Raji (cell line): ENCODE results near the gene TRPC3.

Source experiments
- POLR2A ChIP-seq: IDR thresholded peaks from 2 replicates; pipeline ENCODE4 v1.6.1; 2011; ENCODE audit warnings: low read depth, low read length, control low read depth; ENCODE audit not compliant: insufficient read depth

Gene TRPC3

DNA sequence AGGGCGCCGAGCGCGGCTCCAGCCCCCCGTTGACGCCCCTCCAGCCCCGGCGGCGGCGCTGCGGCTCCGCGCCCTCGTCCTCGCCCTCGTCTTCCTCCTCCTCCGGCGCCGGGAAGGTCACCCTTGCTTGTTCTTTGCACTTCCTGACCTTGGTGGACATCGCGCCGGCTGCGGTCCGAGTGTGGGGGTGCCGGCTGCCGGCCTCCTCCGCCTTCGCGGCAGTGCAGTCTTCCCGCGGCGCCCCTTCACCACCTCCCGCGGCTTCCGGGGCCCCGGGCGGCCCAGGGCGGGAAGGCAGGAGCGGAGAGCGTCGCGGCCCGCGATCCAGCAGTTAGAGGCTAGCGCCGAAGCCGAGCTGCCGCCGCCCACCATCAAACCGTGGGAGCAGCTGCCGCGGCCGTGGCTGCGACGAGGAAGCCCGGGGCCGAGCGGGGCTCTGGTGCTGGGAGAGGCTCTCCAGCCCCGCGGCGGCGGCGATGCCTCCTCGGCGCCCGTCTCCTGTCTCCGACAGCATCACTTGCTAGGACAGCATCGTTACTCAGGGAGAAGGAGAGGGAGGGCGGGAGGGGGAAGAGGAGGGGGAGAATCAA lies at the start of gene TRPC3:
Gene TRPC3 (minus strand): TSS at position 540 of the 590 bp plus-strand sequence. CDS start 380 bp downstream, at position 160.
- no peak for TF ChIP-seq POLR2A

DNA sequence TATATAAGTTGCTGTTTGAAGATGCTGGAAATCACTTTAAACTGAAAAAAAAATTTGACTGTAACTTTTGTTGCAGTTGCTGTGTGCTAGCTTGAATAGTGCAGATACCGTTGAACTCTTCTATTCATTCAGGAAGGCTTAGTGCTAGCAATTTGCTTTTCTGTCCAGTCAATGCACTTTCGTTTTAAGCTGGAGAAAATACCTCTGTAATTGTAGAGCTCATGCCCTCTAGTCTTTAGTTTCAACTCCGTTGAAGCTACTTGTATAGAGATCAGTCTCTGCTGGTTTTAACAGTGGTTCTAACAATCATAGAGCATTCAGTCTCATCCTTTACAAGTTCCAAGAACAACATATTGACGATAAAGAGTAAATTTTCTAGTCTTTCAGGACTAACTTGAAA lies 49.0 kb upstream of the TRPC3 start:
- no peak for TF ChIP-seq POLR2A

GRCh38 chr4:121998024-121998423 lies 46.2 kb upstream of the TRPC3 start:
- TF ChIP-seq POLR2A, result no peak

GRCh38 chr4:121995790-121996537 lies 44.1 kb upstream of the TRPC3 start:
- TF ChIP-seq POLR2A, result no peak

DNA sequence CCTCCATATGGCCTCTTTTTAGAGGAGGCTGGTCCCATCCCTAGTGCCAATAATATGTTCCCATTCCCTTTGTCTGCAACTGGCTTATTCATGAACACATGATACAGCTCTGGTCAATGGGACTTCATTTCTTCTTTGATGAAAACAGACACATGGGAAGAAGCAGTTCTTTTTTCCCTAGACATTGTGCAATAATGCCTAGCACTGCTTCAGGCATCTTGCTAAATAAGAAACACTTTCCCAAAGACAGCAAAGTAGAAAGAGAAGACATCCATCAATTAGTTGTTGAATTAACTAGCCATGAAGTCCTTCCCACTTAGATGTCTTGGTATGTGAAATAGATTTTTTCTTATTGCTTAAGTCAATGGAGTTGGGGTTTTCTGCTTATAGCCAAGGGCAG lies 40.1 kb upstream of the TRPC3 start:
- no peak for TF ChIP-seq POLR2A

GRCh38 chr4:121990489-121990888 lies 38.6 kb upstream of the TRPC3 start:
- no peak for TF ChIP-seq POLR2A

DNA sequence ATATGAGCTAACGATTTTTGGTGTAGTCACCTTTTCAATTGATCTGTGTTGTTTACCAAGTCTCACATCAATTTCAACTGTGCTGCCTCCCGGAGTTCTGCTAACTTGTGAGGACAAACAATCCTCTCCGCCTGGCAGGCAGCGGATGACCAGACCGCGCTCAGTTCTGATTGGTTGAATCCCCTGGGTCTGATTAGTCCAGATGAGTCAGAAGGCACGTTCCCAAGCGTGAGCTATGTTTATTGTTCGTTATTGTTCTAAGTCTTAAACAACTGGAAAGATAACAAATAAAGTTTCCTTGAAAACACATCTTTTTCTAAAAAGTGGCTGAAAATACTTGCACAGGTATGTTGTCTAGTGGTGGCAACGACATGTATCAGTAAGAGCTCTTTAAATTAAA lies 37.9 kb upstream of the TRPC3 start:
- no peak for TF ChIP-seq POLR2A

DNA sequence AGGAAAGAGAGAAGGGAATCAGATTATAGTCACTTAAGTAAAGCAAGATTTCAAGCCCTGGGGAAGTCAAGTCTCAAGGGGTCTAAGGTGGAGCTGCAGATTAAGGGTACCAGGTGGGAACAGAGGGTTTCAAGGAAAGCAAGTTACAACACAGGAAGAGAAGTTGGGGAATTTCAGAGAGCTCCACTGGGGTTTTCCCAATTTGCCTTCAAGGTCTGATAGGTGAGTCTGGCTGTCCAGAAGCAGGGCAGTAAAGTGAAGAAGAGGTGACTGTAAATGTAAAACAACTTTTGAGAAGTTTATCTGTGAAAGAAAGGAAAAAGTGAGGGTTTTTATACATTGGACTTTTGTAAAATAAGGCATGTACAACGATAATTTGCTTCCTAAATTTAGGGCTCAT lies 37.1 kb upstream of the TRPC3 start:
- TF ChIP-seq POLR2A, result no peak

DNA sequence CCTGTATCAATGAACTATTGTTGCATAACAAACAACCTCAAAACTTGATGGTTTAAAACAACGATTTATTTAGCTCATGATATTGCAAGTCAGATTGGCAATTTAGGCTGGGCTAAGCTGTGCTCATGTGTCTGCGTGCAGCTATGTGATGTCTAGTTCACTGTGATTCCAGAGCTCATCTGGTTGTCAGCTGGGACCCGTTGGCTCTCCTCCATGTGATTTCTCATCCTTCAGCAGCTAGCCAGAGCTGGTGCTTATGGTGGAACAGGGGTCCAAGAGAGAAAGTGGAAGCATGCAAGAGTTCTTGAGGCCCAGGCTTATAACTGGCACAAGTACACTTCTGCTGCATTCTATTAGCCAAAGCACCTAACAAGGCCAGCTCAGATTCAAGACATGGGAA lies 28.8 kb upstream of the TRPC3 start:
- TF ChIP-seq POLR2A, result no peak

DNA sequence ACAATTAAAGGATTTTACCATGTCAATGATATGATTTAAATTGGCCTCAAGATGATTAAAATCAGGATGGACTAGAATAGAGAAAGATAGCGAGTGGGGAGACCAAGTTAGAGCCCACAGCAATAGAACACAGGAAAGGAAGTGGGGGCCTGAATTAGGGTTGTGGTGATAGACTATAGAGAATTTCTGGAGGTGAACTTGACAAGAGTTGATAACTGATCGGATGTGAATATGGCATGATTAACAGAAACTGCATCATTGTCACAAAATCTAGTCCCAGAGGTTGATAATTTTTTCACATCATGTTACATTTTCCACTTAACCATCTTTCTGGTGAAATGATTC lies 26.3 kb upstream of the TRPC3 start:
- no peak for TF ChIP-seq POLR2A

- no peak for TF ChIP-seq POLR2A
Measured at GRCh38 chr4:121977251-121978171, 25.7 kb upstream of the TRPC3 start.

- TF ChIP-seq POLR2A, result no peak
Measured at GRCh38 chr4:121975784-121976183, 23.9 kb upstream of the TRPC3 start.

DNA sequence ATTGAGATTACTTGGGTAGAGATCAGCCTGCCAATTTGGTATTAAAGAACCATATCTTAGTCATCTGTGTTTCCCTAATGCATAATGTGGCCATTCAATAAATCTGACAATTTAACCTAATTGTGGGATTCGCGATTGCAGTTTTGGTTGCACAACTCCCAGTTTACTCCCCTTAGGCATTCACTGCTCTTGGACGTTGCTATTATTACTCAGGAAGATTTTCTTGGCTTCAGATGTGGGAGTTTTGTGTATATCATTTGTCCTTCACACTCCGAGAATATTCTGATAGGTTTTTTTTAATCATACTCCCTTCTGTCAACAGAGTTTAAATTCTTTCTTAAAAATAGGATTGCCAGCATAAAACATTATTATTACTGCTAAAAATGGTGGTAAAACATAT lies 22.0 kb upstream of the TRPC3 start:
- TF ChIP-seq POLR2A, result no peak

DNA sequence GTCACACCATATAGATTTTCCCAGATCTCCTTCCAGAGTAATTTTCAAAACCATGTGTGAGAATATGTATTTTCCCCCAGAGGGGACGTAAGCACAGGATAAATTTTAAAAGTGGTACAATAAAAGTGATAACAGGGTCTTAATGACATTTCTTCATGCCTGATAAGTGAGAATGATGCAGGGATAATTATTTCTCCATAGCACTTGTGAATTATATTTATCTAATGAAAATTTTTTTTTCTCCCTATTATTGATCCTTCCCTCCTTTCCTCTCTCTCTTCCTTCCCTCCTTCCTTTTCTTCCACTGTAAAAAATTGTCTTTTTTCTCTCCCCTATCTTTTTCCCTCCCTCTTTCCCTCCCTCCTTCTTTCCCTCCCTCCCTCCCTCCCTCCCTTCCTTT lies 17.0 kb upstream of the TRPC3 start:
- no peak for TF ChIP-seq POLR2A

DNA sequence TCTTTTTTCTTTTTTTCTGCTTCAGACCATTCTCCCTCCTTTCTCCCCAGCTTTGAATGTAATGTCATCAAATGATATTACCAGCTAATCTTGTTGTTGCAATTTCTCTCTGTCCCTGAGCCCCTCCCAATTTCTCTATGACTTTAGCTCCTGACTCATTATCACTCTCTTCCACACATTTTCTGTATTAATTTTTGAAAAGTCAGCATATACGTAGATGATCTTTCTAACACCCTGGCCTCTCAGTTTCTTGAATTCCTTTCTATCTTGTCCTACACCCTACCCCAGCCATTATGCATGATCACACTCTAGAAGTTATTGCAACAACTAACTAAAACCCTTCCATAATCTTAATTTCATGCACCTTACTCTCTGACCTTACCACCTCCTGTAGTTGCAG lies 13.1 kb upstream of the TRPC3 start:
- no peak for TF ChIP-seq POLR2A

- TF ChIP-seq POLR2A, result no peak
Measured at GRCh38 chr4:121960818-121961217, 9.0 kb upstream of the TRPC3 start.
